ENCODE measurements around the gene PPP1R9B. TPM values are rescaled to one million over a fixed set of nuclear protein-coding genes. Genes with fewer than 3 reads are reported as not detected.
A peak's percentile ranks its signal among the peaks of the same experiment; 100 is the strongest.

PPP1R9B gene
- total and polyA plus RNA-seq, 2 of the 8 experiments (the other 6 are each of a cell fraction or from before 2014, with no cell fraction given): 5.2 to 13.1 TPM

DNA sequence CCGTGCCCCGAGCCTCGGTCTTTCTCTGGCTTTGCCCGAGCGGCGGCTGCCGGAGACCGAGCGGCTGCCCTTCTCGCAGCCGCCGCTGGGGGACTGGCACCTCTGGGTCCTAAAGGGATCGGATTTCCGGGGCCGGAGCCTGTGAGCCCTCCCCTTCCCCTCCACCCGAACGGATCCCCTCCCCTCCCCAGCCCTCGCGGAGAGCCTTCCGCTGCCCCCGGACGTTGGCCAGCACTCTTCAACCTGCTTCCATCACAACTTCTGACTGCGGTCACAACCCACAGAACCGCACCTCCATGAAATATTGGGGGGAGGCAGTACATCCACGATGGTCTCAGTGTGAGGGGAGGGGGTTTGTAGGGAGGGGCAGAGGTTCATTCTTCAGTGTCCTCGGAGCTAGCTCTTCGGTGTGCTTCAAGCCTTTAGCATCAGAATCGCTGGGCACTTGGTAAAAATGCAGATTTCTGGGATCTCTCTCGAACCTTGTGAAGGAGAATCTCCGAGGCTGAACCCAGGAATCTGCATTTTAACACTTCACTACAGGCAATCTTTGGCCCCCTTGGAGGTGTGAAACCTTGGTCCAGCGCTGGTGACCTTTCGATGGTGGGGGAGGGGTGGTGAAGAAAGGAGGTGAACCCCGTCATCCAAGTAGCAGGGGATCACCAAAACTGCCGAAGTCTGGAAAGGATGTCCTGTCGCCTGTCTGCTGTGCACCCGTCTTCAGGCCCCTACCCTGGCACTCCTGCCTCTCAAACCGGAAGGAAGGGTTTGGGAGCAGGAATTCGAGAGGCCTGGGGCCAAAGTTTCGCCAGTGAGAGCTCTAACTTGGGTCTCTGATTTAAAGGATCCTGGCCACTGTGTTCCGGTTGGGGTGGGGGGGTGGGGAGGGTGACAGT lies 812 bp upstream of the PPP1R9B start (continued):
- peak in 1 of 2 experiments; percentile 27; a peak in 1 of 4 replicates for TF ChIP-seq SIN3A (conservative IDR thresholded peaks at IDR 0.05 in 1 of 2, IDR thresholded peaks at IDR 0.05 in 1 of 2; ENCODE audit: low read depth in 1 of 2, low read length in 2 of 2)
- TF ChIP-seq, protein P1, sequence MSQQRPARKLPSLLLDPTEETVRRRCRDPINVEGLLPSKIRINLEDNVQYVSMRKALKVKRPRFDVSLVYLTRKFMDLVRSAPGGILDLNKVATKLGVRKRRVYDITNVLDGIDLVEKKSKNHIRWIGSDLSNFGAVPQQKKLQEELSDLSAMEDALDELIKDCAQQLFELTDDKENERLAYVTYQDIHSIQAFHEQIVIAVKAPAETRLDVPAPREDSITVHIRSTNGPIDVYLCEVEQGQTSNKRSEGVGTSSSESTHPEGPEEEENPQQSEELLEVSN (IDR thresholded peaks at IDR 0.05): no peak
- no peak for TF ChIP-seq BACH1 (IDR thresholded peaks at IDR 0.05; ENCODE audit: low read length)
- no peak for TF ChIP-seq CHD2 (IDR thresholded peaks at IDR 0.05; ENCODE audit: low read length)
- TF ChIP-seq CBX5 (IDR thresholded peaks at IDR 0.05; ENCODE audit: low read depth, low read length): no peak
- no peak for TF ChIP-seq TEAD4 (IDR thresholded peaks at IDR 0.05; ENCODE audit: low read depth, low read length)
- no peak for TF ChIP-seq JUND (IDR thresholded peaks at IDR 0.05; ENCODE audit: low read length)
- TF ChIP-seq, protein P2, sequence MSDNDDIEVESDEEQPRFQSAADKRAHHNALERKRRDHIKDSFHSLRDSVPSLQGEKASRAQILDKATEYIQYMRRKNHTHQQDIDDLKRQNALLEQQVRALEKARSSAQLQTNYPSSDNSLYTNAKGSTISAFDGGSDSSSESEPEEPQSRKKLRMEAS (IDR thresholded peaks at IDR 0.05): 0 out of 2 replicates have a peak, but pooled peaks have one; percentile 6
- no peak for TF ChIP-seq TAF1 (IDR thresholded peaks at IDR 0.05; ENCODE audit: low read depth, low read length)
- TF ChIP-seq KDM5A (IDR thresholded peaks at IDR 0.05; ENCODE audit: low read length): no peak
- no peak for TF ChIP-seq NRF1 (IDR thresholded peaks at IDR 0.05; ENCODE audit: low read depth, low read length)
- TF ChIP-seq MAFK (IDR thresholded peaks at IDR 0.05; ENCODE audit: low read depth, low read length): no peak
- TF ChIP-seq SIRT6 (IDR thresholded peaks at IDR 0.05; ENCODE audit: low read length): no peak
